Uterus (tissue), 2 donors: Measurements from ENCODE around the gene LDB3.

Source experiments
- CTCF ChIP-seq, 4 experiments: fragments of 200-600 bp in 2 of 4; fragments of 450-650 bp in 2 of 4; sonication (generic) in 2 of 4; IDR thresholded peaks; one replicate each; pipeline ENCODE4 v1.5.1; 2016 to 2019; ENCODE audit warnings: antibody characterized with exemption in 4 of 4, mild to moderate bottlenecking in 2 of 4, moderate library complexity in 1 of 4
- POLR2A ChIP-seq, 2 donors: fragments of 450-650 bp; IDR thresholded peaks; one replicate each; pipeline ENCODE4 v1.6.1; 2016; ENCODE audit warnings: antibody characterized with exemption in 2 of 2, mild to moderate bottlenecking in 1 of 2, moderate library complexity in 1 of 2

GRCh38 chr10:86706977-86707376 is 38.7 kb downstream of the LDB3 start:
- TF ChIP-seq CTCF (IDR thresholded peaks at IDR 0.05) (no peak), POLR2A (IDR thresholded peaks at IDR 0.05) (no peak)
